NCI-H2171 (cell line): ENCODE results near the gene CD3D.
A peak's percentile ranks its signal among the peaks of the same experiment; 100 is the strongest.

Source experiments
- DNase-seq: peaks from one replicate; lab custom pipeline; 2025; lab: John Stamatoyannopoulos, UW

CD3D gene

GRCh38 chr11:118304227-118304567, 38.3 kb downstream of the CD3D start:
- no peak for DNase-seq

GRCh38 chr11:118301600-118302195, 40.8 kb downstream of the CD3D start:
- DNase-seq, result no peak

- DNase-seq, result no peak
These were observed 46.6 kb downstream of the CD3D start for GRCh38 chr11:118295815-118296454.

GRCh38 chr11:118295199-118295598, 47.3 kb downstream of the CD3D start:
- DNase-seq, result no peak

- DNase-seq, result no peak
These were observed 48.5 kb downstream of the CD3D start for GRCh38 chr11:118294053-118294452.

GRCh38 chr11:118291477-118292135, 50.9 kb downstream of the CD3D start:
- DNase-seq, result no peak

- DNase-seq, result no peak
These were observed 51.6 kb downstream of the CD3D start for GRCh38 chr11:118290923-118291322.

GRCh38 chr11:118289401-118289800, 53.1 kb downstream of the CD3D start:
- DNase-seq, result peak; percentile 23
